Heart left ventricle (tissue), 16 donors: ENCODE measurements around the gene ESYT2. TPM values are rescaled to one million over a fixed set of nuclear protein-coding genes. Genes with fewer than 3 reads are reported as not detected.

Experiments used
- ATAC-seq, 4 donors: fragments of 200-7000 bp; cut with Tn5 transposase; one replicate each; pipeline ENCODE4 v1.9.1; 2020 to 2022; ENCODE audit warnings: moderate library complexity in 4 of 4, mild to moderate bottlenecking in 3 of 4, moderate number of reproducible peaks in 1 of 4
- DNase-seq, 5 donors: peaks; one replicate each; pipeline ENCODE4 v3.0.0-alpha.2; 2020
- H3K27ac ChIP-seq, 12 donors: fragments of 200-600 bp; sonication (generic) in 4 of 12; one replicate each; pipeline versions ENCODE4 v1.5.0 to v1.8.0; 2016 to 2022; ENCODE audit warnings: mild to moderate bottlenecking in 2 of 12
- H3K27me3 ChIP-seq, 9 donors: fragments of 200-600 bp; sonication (generic) in 2 of 9; one replicate each; pipeline versions ENCODE4 v1.5.1 to v1.8.0; 2016 to 2022; ENCODE audit warnings: mild to moderate bottlenecking in 3 of 9
- H3K36me3 ChIP-seq, 9 donors: fragments of 200-600 bp; sonication (generic) in 2 of 9; one replicate each; pipeline versions ENCODE4 v1.5.0 to v1.8.0; 2018 to 2022; ENCODE audit warnings: mild to moderate bottlenecking in 2 of 9
- H3K4me1 ChIP-seq, 12 donors: fragments of 200-600 bp; sonication (generic) in 4 of 12; one replicate each; pipeline versions ENCODE4 v1.5.0 to v1.8.0; 2016 to 2022; ENCODE audit warnings: mild to moderate bottlenecking in 3 of 12
- H3K4me3 ChIP-seq, 12 donors: fragments of 200-600 bp; sonication (generic) in 4 of 12; one replicate each; pipeline versions ENCODE4 v1.5.0 to v1.8.0; 2017 to 2022; ENCODE audit warnings: mild to moderate bottlenecking in 9 of 12, moderate library complexity in 4 of 12
- H3K9me3 ChIP-seq, 12 donors: fragments of 200-600 bp; sonication (generic) in 4 of 12; one replicate each; pipeline versions ENCODE4 v1.5.0 to v1.8.0; 2016 to 2022; ENCODE audit warnings: mild to moderate bottlenecking in 1 of 12
- POLR2A ChIP-seq, 2 donors: fragments of 450-650 bp; IDR thresholded peaks; one replicate each; pipeline ENCODE4 v1.6.1; 2017; ENCODE audit warnings: antibody characterized with exemption in 2 of 2, mild to moderate bottlenecking in 2 of 2, moderate library complexity in 2 of 2
- WGBS, 4 donors: extraction: QIAGEN DNeasy Blood & Tissue Kit in 2 of 4; methylation state at CpG; one replicate each; pipeline versions ENCODE4 v1.1.5 to v1.1.7; 2013 to 2018; 5-methylcytosine and 5-hydroxymethylcytosine counted together
- intact Hi-C, 10 donors: fragments of 100-400 bp; cut with DNase I; formaldehyde crosslinking; loops; one replicate each; pipeline versions ENCODE4 v1.11.1 to v1.14.2; 2022
- polyA plus RNA-seq, 2 donors: library from polyadenylated mRNA; stranded (reverse); fragments of 200-250 nt; gene quantifications; one replicate each; pipeline ENCODE4 v1.2.3, GENCODE V29; 2013
- total RNA-seq, 9 donors: library from RNA; depleted of rRNA in 2 of 9; stranded (reverse); fragments of >200 nt in 2 of 9; fragmentation: NEBNext Ultra II Directional in 3 of 9; extraction: Animal tissue kit (Norgen Biotek cat#: 25700) in 3 of 9; gene quantifications; one replicate each; pipeline versions ENCODE4 v1.1.0 to v1.2.4, GENCODE V29; 2016 to 2023
- TF ChIP-seq, protein P1 (sequence below), 12 donors: fragments of 200-600 bp; sonication (generic) in 4 of 12; IDR thresholded peaks; one replicate each; pipeline versions ENCODE4 v1.5.0 to v1.8.0; 2018 to 2022; ENCODE audit warnings: antibody characterized with exemption in 12 of 12, mild to moderate bottlenecking in 5 of 12
- donor health status: ischemic (EF 13 %, LVEDD 7.1; RV severe dilation, severe dysfunction).
- donor health status: healthy with polysubstance abuse.
- donor health status: DM: no; HTN: yes; CAD: no.
- donor health status: DM: no; HTN: no; CAD: no.
- donor health status: ischemic (EF 25% LVEDD 6.9; RV normal size, moderate dysfunction).
- donor health status: ischemic (EF 25% LVEDD 5.7; RV mildly dilated, moderate dysfunction).
- donor health status: healthy.
- donor health status: DM: yes; HTN: yes; CAD: no.
- donor health status: ischemic (EF 35%, LVEDD 5.7; RV mildly dilated, moderate dysfunction).
- donor health status: nonischemic (EF 11% LVEDD 7.7; RV severe dilation, severe dysfunction).
- donor health status: DM: yes; HTN: yes; CAD: no.
- donor health status: PGD.
- donor health status: ischemic (EF 29% LVEDD 5.4; RV normal size, mild dysfunction).
- donor health status: nonischemic (EF 23%, LVEDD 6.1; RV moderate dilation, normal function).

ESYT2 gene
- total and polyA plus RNA-seq, 11 donors = 16.2 to 91.8 (median 49.8) TPM

DNA sequence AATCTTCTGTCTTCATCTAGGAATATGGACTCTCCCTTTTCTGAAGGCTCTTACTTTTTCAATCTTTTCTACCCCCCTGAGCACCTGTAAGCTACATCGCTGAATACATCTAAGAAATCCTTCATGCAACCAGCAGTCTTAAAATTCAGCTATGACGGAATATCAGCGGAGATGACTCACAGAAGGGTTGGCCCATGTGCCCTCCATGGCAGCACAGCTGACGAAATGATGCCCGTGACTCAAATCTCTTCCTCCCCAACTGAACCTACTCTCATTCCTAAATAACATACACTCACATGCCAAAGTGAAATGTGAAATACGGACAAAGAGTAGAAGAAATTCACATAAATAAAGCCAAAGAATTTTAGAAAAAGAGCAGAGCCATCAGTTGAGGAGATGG lies 94.4 kb downstream of the ESYT2 start:
- no peaks in the 10 kb centered on the region for H3K9me3 ChIP-seq
- no peaks in the 10 kb centered on the region for H3K27me3 ChIP-seq
- WGBS, 4 donors = 94 to 98% (median 95%) methylated on average over 6 of the region's 6 CpGs
- no peak for DNase-seq
- ATAC-seq = no peak
- peaks cover 3 to 99% (median 96%) of the 10 kb centered on the region in 9 donors for H3K36me3 ChIP-seq
- peaks cover 0 to 14% (median 0%) of the 10 kb centered on the region in 12 donors for H3K4me1 ChIP-seq
- no peak overlapping the region for H3K27ac ChIP-seq
- H3K4me3 ChIP-seq = no peak overlapping the region
- intact Hi-C loops = no loop called here
- TF ChIP-seq, protein P1, sequence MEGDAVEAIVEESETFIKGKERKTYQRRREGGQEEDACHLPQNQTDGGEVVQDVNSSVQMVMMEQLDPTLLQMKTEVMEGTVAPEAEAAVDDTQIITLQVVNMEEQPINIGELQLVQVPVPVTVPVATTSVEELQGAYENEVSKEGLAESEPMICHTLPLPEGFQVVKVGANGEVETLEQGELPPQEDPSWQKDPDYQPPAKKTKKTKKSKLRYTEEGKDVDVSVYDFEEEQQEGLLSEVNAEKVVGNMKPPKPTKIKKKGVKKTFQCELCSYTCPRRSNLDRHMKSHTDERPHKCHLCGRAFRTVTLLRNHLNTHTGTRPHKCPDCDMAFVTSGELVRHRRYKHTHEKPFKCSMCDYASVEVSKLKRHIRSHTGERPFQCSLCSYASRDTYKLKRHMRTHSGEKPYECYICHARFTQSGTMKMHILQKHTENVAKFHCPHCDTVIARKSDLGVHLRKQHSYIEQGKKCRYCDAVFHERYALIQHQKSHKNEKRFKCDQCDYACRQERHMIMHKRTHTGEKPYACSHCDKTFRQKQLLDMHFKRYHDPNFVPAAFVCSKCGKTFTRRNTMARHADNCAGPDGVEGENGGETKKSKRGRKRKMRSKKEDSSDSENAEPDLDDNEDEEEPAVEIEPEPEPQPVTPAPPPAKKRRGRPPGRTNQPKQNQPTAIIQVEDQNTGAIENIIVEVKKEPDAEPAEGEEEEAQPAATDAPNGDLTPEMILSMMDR (IDR thresholded peaks at IDR 0.05) = no peak
- TF ChIP-seq POLR2A (IDR thresholded peaks at IDR 0.05) = no peak

DNA sequence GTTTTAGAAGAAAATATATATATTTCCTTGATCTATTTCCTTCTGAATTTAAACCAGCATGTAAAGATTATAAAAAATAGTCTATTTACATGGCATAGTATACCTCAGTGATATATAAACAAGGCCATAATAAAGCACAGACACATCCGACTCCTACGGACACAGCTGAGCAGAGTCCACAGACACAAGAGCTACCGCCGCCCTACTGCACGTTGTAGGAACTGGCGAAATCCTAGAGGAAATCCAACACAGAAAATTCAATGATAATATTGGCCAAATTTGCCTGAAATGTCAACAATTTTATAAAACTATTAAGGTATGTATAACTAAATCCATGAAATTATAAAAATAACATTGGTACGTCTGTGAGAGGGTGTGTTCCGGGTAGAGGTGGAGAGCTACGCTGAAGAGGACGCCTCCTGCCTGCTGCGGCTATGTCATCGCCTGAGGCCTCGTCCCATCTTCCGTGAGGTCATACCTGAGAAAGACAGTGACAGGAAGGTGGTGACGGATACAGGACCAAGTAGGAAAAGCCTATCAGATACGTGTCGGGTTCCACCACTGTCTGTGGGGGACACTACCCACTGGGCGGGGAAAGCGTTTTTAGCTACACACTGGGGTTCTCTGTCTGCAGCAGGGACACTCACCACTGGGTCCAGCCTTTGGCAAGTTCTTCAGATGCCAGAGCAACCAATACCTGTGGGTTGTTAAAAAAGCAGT lies 95.4 kb downstream of the ESYT2 start:
- H3K4me1 ChIP-seq = peaks cover 0 to 10% (median 0%) of the 10 kb centered on the region in 12 donors
- H3K27me3 ChIP-seq = no peaks in the 10 kb centered on the region
- H3K4me3 ChIP-seq = no peak overlapping the region
- H3K9me3 ChIP-seq = no peaks in the 10 kb centered on the region
- peaks cover 0 to 91% (median 88%) of the 10 kb centered on the region in 9 donors for H3K36me3 ChIP-seq
- 92 to 97% (median 96%) methylated on average over 19 of the region's 19 CpGs for WGBS, 4 donors
- TF ChIP-seq POLR2A (IDR thresholded peaks at IDR 0.05) = no peak
- TF ChIP-seq, protein P1 (IDR thresholded peaks at IDR 0.05) = no peak
- intact Hi-C loops = no loop called here
- no peak overlapping the region for H3K27ac ChIP-seq
- ATAC-seq (no peak), DNase-seq (no peak)

DNA sequence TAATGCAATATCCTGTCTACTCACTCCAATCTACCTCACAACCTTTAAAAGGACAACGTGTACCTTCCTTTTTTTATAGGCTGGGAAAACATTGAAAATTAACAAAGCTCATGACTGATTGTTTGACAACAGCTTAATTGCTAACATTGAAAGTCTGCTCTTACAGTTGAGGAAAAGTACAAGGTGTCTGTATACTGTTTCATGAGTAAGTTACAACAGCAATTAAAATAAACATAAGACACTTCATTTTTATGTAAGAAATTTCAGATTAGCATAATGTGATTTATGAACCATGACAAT lies 96.1 kb downstream of the ESYT2 start:
- Histone ChIP-seq H3K36me3 (peaks cover 0 to 84% (median 80%) of the 10 kb centered on the region in 9 donors), H3K27ac (no peak overlapping the region), H3K4me3 (no peak overlapping the region), H3K4me1 (peaks cover 0 to 10% (median 0%) of the 10 kb centered on the region in 12 donors), H3K27me3 (no peaks in the 10 kb centered on the region), H3K9me3 (no peaks in the 10 kb centered on the region)
- TF ChIP-seq, protein P1 (IDR thresholded peaks at IDR 0.05) = no peak
- no peak for TF ChIP-seq POLR2A (IDR thresholded peaks at IDR 0.05)
- no peak for ATAC-seq
- DNase-seq = no peak
- intact Hi-C loops = no loop called here
- WGBS, 4 donors = 76 to 89% (median 79%) methylated on average over 1 of the region's 1 CpG

DNA sequence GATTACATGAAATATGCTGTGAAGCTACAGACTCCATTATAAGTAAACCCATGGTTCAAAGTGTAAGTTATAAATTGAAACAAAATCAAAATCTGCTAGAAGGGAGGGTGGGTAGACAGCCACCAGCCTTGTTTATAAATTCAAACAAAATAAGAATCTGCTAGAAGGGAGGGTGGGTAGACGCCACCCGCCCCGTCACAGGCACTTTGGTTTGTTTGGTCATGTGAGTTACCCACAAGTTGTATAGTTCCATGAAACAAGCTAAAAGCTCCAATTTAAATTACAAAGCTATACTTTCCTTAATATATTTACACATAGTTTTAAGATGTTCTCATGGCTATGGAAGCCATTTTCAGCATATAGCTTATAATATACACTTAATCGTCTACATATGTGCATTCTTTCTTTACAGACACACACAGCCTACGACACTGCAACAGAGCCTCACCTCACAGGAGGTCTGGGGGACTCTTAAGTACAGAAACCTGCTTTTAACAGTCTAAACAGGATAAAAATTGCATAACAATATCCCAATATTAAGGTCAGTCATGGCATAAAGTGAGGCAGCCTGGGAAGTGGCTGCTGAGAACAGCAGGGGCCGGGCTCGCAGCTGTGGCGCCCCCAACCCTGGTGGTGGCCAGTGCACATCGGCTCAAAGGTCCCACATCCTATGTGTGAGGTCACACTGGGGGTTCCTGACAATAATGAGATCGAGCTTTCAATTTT lies 96.7 kb downstream of the ESYT2 start:
- no peak for DNase-seq
- H3K27ac ChIP-seq = no peak overlapping the region
- WGBS, 4 donors = 88 to 93% (median 91%) methylated on average over 10 of the region's 10 CpGs
- no peaks in the 10 kb centered on the region for H3K9me3 ChIP-seq
- peaks cover 0 to 10% (median 0%) of the 10 kb centered on the region in 12 donors for H3K4me1 ChIP-seq
- H3K27me3 ChIP-seq = no peaks in the 10 kb centered on the region
- ATAC-seq = no peak
- TF ChIP-seq, protein P1 (IDR thresholded peaks at IDR 0.05) = no peak
- peaks cover 0 to 79% (median 75%) of the 10 kb centered on the region in 9 donors for H3K36me3 ChIP-seq
- no peak overlapping the region for H3K4me3 ChIP-seq
- intact Hi-C loops = no loop called here
